OCI-LY7 (cell line): ENCODE measurements around the gene TMEM123. TPM values are rescaled to one million over a fixed set of nuclear protein-coding genes. Genes with fewer than 3 reads are reported as not detected.

Source experiments
- BruUV-seq: library from RNA; stranded (reverse); fragments of 400-500 nt; replicated peaks from 2 replicates; lab custom pipeline; 2021; lab: Mats Ljungman, UMichigan
- CTCF ChIA-PET: fragments of 300-600 bp; sonication (Branson Sonifier 250); formaldehyde crosslinking; loops from one replicate; lab custom pipeline; 2022; ENCODE audit warnings: antibody characterized with exemption; ENCODE audit not compliant: unreplicated experiment; lab: Charles Lee
- POLR2A ChIA-PET: fragments of 300-600 bp; sonication (Branson Sonifier 250); formaldehyde crosslinking; loops from one replicate; lab custom pipeline; 2022; ENCODE audit warnings: antibody characterized with exemption; lab: Charles Lee
- DNase-seq: peaks from one replicate; pipeline ENCODE4 v3.0.0-alpha.2; 2015; ENCODE audit warnings: low spot score
- H2AFZ ChIP-seq: fragments of 200-600 bp; sonication (generic), shearing (Covaris generic); 2 replicates; pipeline ENCODE4 v1.6.1; 2014; ENCODE audit warnings: mild to moderate bottlenecking, antibody characterized with exemption, low read length, moderate library complexity
- H3K27ac ChIP-seq: fragments of 200-600 bp; sonication (generic); 2 replicates; pipeline ENCODE4 v1.5.1; 2014; ENCODE audit warnings: mixed run types, low read depth, mild to moderate bottlenecking, moderate library complexity, low read length, inconsistent platforms; ENCODE audit not compliant: poor library complexity, severe bottlenecking
- H3K36me3 ChIP-seq: fragments of 200-600 bp; sonication (generic); 2 replicates; pipeline ENCODE4 v1.6.1; 2014; ENCODE audit warnings: mild to moderate bottlenecking, antibody characterized with exemption, low read length, moderate library complexity, mixed read lengths; ENCODE audit not compliant: insufficient read depth
- H3K4me1 ChIP-seq: fragments of 200-600 bp; sonication (generic); 2 replicates; pipeline ENCODE4 v1.5.1; 2014; ENCODE audit warnings: mild to moderate bottlenecking, low read length; ENCODE audit not compliant: insufficient read depth, poor library complexity, severe bottlenecking
- H3K4me2 ChIP-seq: fragments of 200-600 bp; sonication (generic); 2 replicates; pipeline ENCODE4 v1.6.1; 2014; ENCODE audit warnings: mild to moderate bottlenecking, low read length
- H3K4me3 ChIP-seq: fragments of 200-600 bp; sonication (generic); 2 replicates; pipeline ENCODE4 v1.5.1; 2014; ENCODE audit warnings: mild to moderate bottlenecking, low read depth, low read length; ENCODE audit not compliant: poor library complexity, severe bottlenecking
- H3K79me2 ChIP-seq: fragments of 200-600 bp; sonication (generic); 2 replicates; pipeline ENCODE4 v1.6.1; 2016; ENCODE audit warnings: low read depth, mild to moderate bottlenecking, low read length, moderate library complexity, mixed read lengths; ENCODE audit not compliant: insufficient read depth
- H3K9me2 ChIP-seq: fragments of 200-600 bp; sonication (generic); 2 replicates; pipeline ENCODE4 v1.6.1; 2016; ENCODE audit warnings: mild to moderate bottlenecking, low read length, mixed read lengths; ENCODE audit not compliant: insufficient read depth
- H3K9me3 ChIP-seq: fragments of 200-600 bp; sonication (generic); 2 replicates; pipeline ENCODE4 v1.6.1; 2014; ENCODE audit warnings: mild to moderate bottlenecking, mixed run types, low read length, mixed read lengths
- H4K20me1 ChIP-seq: fragments of 200-600 bp; sonication (generic); 2 replicates; pipeline ENCODE4 v1.6.1; 2014; ENCODE audit warnings: mild to moderate bottlenecking, antibody characterized with exemption, low read length, moderate library complexity, mixed read lengths; ENCODE audit not compliant: insufficient read depth
- CTCF ChIP-seq: fragments of 200-600 bp; sonication (generic); conservative IDR thresholded peaks from 2 replicates; pipeline ENCODE4 v1.5.1; 2014; ENCODE audit warnings: mild to moderate bottlenecking, antibody characterized with exemption, low read length, moderate library complexity, mixed read lengths
- EZH2phosphoT487 ChIP-seq: fragments of 200-600 bp; sonication (generic); IDR thresholded peaks from 2 replicates; pipeline ENCODE4 v1.6.1; 2018; ENCODE audit warnings: low read depth, borderline replicate concordance, mild to moderate bottlenecking, mixed run types, antibody characterized with exemption, low read length, moderate library complexity, mixed read lengths
- intact Hi-C: fragments of 100-400 bp; cut with micrococcal nuclease; formaldehyde crosslinking; loops from one replicate; pipeline ENCODE4 v1.10.0; 2022; ENCODE audit not compliant: unreplicated experiment
- total RNA-seq, 2 experiments: library from RNA; depleted of rRNA in 1 of 2; stranded (reverse); fragments of >200 nt in 1 of 2; shearing (Covaris generic) in 1 of 2; gene quantifications; 2 replicates each; pipeline ENCODE4 v1.2.3, GENCODE V29; 2014 to 2022

TMEM123 gene
- total RNA-seq, 2 experiments from 2014 or later: 127 to 232 TPM

DNA sequence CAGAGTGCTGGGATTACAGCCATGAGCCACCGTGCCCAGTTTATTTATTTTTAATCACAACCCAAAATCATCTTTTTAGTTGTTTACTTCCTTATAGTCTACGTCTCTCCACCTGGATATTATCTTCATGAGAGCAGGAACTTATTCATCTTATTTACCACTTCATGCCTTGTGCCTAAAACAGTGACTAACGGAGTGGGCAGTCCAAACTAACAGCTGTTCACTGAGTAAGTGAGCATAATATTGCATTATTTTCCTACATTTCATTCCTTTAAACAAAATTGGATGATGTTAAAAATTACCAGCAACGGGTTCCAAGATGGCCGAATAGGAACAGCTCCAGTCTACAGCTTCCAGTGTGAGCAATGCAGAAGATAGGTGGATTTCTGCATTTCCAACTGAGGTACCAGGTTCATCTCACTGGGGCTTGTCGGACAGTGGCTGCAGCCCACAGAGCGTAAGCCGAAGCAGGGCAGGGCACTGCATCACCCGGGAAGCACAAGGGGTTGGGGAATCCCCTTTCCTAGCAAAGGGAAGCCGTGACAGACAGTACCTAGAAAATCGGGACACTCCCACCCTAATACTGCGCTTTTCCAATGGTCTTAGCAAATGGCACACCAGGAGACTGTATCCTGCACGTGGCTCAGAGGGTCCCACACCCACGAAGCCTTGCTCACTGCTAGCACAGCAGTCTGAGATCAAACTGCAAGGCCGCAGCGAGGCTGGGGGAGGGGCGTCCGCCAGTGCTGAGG is 14.1 kb downstream of the TMEM123 start:
- H3K4me3 ChIP-seq: no peak overlapping the region
- intact Hi-C loops: no loop called here
- CTCF ChIA-PET: no interaction called here
- TF ChIP-seq EZH2phosphoT487 (no peak), CTCF (no peak)
- peaks cover 66% of the 10 kb centered on the region for H3K36me3 ChIP-seq
- H3K4me1 ChIP-seq: no peaks in the 10 kb centered on the region
- POLR2A ChIA-PET: interaction anchor here (0.5 to 2.2 kb wide), 5 partner anchors 9 to 102 kb away, joined by 3 to 5 read pairs (median 4); no protein-coding TSS in a partner anchor
- H3K9me3 ChIP-seq: peaks cover 34% of the 10 kb centered on the region
- no peak overlapping the region for H3K27ac ChIP-seq
- H3K9me2 ChIP-seq: no peaks in the 10 kb centered on the region
- no peak for DNase-seq
- BruUV-seq: no TSS peak
- no peaks in the 10 kb centered on the region for H4K20me1 ChIP-seq
- H3K4me2 ChIP-seq: no peak overlapping the region
- H3K79me2 ChIP-seq: peaks cover 91% of the 10 kb centered on the region
- no peak overlapping the region for H2AFZ ChIP-seq

- Histone ChIP-seq H3K27ac (no peak overlapping the region), H3K9me3 (peaks cover 42% of the 10 kb centered on the region), H4K20me1 (no peaks in the 10 kb centered on the region), H3K4me3 (no peak overlapping the region), H3K79me2 (peaks cover 91% of the 10 kb centered on the region), H3K4me1 (no peaks in the 10 kb centered on the region), H3K9me2 (no peaks in the 10 kb centered on the region), H3K4me2 (no peak overlapping the region), H2AFZ (no peak overlapping the region), H3K36me3 (peaks cover 73% of the 10 kb centered on the region)
- CTCF ChIA-PET: no interaction called here
- intact Hi-C loops: no loop called here
- POLR2A ChIA-PET: interaction anchor here (0.5 to 2.2 kb wide), 3 partner anchors 12 to 103 kb away, joined by 3 to 5 read pairs (median 3); no protein-coding TSS in a partner anchor
- BruUV-seq: no TSS peak
- DNase-seq: no peak
- TF ChIP-seq CTCF: no peak
- TF ChIP-seq EZH2phosphoT487: no peak
Observed at GRCh38 chr11:102437727-102438126, 14.8 kb downstream of the TMEM123 start.

DNA sequence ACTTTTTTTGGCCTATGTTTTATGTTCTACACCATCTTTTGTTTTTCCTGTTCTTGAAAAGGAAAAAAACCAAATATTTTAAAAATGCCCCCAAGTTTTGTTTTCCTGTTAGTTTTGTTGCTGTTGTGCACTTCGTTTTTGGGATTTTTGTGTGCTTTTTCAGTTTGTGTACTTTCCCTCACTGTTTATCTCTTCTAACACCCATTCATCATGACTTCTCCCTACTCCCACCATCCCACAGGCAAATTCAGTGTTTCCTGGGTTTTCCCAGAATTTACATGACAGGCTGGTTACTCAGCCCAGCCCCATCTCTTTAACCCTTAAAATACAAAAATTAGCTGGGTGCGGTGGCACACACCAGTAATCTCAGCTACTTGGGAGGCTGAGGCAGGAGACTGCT is 15.6 kb downstream of the TMEM123 start:
- Histone ChIP-seq H3K4me2 (no peak overlapping the region), H3K79me2 (peaks cover 94% of the 10 kb centered on the region), H3K9me3 (peaks cover 49% of the 10 kb centered on the region), H3K27ac (no peak overlapping the region), H3K9me2 (no peaks in the 10 kb centered on the region), H3K4me3 (no peak overlapping the region), H3K36me3 (peaks cover 81% of the 10 kb centered on the region), H2AFZ (no peak overlapping the region), H4K20me1 (no peaks in the 10 kb centered on the region), H3K4me1 (no peaks in the 10 kb centered on the region)
- intact Hi-C loops: no loop called here
- TF ChIP-seq CTCF: no peak
- no peak for DNase-seq
- no TSS peak for BruUV-seq
- POLR2A ChIA-PET: interaction anchor here (0.6 to 0.7 kb wide), 2 partner anchors 11 to 33 kb away, joined by 3 read pairs; no protein-coding TSS in a partner anchor
- CTCF ChIA-PET: no interaction called here
